SK-N-MC (cell line): ENCODE measurements around the gene SLC39A11.
"Not testable (repeated sequence)": the region's sequence is repeated elsewhere in the genome, so short reads cannot be mapped to it uniquely, and the experiment has no call there.

Source experiments
- DNase-seq: peaks from one replicate; pipeline ENCODE4 v3.0.0-alpha.2; 2011; ENCODE audit warnings: low read depth, low spot score
- H3K27ac ChIP-seq: fragments of 200-600 bp; sonication (generic); 2 replicates; pipeline ENCODE4 v1.5.1; 2016; ENCODE audit warnings: mixed run types
- H3K36me3 ChIP-seq: fragments of 200-600 bp; sonication (generic); 2 replicates; pipeline ENCODE4 v1.6.1; 2017; ENCODE audit warnings: antibody characterized with exemption, low read length, mixed read lengths; ENCODE audit not compliant: insufficient read depth
- H3K4me3 ChIP-seq: fragments of 200-600 bp; sonication (generic); 2 replicates; pipeline ENCODE4 v1.5.1; 2016
- H3K9ac ChIP-seq: fragments of 200-600 bp; sonication (generic); 2 replicates; pipeline ENCODE4 v1.8.0; 2017; ENCODE audit warnings: mixed run types, mixed read lengths; ENCODE audit not compliant: insufficient read length
- H3K9me3 ChIP-seq: fragments of 200-600 bp; sonication (generic); 2 replicates; pipeline ENCODE4 v1.6.1; 2017; ENCODE audit warnings: low read depth, mild to moderate bottlenecking, antibody characterized with exemption, low read length, moderate library complexity, mixed read lengths
- EZH2 ChIP-seq: fragments of 200-600 bp; sonication (generic); IDR thresholded peaks from one replicate; pipeline ENCODE4 v1.6.1; 2017; ENCODE audit warnings: antibody characterized with exemption
- FOXP2 ChIP-seq: optimal IDR thresholded peaks from 2 replicates; pipeline ENCODE3; 2011; ENCODE audit warnings: mild to moderate bottlenecking, moderate library complexity; ENCODE audit not compliant: insufficient read depth; ENCODE audit errors: extremely low read length, control extremely low read depth
- POLR2AphosphoS5 ChIP-seq: IDR thresholded peaks from 2 replicates; pipeline ENCODE4 v1.6.1; 2012; ENCODE audit warnings: mild to moderate bottlenecking, low read depth, low read length, borderline replicate concordance

SLC39A11 gene

DNA sequence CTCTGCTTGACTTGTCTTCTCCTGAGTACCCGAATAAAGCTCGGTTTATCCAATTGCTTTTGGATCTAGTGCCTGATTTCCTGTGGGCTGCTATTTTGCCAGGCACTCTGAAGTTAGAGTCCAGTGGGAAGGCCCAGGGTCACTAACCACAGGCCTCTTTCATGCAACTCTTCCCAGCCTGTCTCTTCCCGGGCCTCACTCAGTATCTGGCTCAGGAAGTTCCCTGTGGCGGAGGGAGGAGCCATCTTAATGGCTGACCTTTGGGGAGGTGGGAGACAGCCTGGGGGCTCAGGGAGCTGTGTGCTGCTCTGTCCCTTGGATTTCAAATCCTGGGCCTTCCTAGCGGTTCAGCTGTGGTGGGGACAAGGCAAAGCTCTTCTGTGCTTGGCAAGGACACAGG is 328.5 kb downstream of the SLC39A11 start:
- no peak for DNase-seq
- Histone ChIP-seq H3K4me3 (no peak overlapping the region), H3K9ac (no peak overlapping the region), H3K9me3 (no peaks in the 10 kb centered on the region), H3K36me3 (no peaks in the 10 kb centered on the region), H3K27ac (no peak overlapping the region)
- no peak for TF ChIP-seq FOXP2
- TF ChIP-seq POLR2AphosphoS5 = no peak
- no peak for TF ChIP-seq EZH2

DNA sequence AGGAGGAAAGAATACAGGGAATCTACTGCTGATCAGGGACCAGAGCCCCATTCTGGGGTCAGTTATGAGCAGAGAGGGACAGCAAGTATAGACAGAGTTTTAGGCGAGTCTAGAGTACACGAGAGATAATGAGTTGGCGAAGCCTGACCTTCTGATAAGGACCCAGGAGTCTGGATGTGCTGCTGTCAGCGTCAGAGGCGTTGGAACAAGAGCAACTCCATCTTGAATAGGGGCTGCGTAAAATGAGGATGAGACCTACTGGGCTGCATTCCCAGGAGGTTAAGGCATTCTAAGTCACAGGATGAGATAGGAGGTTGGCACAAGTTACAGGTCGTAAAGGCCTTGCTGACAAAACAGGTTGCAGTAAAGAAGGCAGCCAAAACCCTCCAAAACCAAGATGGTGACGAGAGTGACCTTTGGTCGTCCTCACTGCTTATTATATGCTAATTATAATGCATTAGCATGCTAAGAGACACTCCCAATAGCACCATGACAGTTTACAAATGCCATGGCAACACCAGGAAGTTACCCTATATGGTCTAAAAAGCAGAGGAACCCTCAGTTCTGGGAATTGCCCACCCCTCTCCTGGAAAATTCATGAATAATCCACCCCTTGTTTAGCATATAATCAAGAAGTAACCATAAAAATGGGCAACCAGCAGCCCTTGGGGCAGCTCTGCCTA is 330.5 kb downstream of the SLC39A11 start:
- not testable (repeated sequence) for H3K27ac ChIP-seq, H3K9me3 ChIP-seq, H3K9ac ChIP-seq, H3K36me3 ChIP-seq, H3K4me3 ChIP-seq, DNase-seq

DNA sequence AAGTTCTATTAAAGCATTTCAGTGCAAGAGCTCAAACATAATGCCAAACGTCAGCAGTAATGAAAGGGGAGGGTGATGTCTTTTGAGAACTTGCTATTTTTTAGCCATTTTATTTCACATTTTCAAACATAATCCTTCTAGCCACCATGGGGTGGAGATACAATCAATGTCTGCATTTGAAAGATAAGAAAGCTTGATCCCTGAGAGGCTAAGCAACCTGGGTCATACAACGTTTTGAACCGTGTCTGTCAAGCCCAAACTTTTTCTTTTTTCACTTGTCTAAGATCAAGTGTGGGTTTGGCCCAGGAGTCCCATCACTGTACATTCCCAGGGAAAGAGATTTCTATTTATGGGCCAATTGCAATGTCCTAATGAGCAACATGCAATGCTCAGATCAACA is 331.1 kb downstream of the SLC39A11 start:
- Histone ChIP-seq H3K27ac (no peak overlapping the region), H3K9me3 (no peaks in the 10 kb centered on the region), H3K36me3 (no peaks in the 10 kb centered on the region), H3K4me3 (no peak overlapping the region), H3K9ac (no peak overlapping the region)
- TF ChIP-seq POLR2AphosphoS5 (no peak), FOXP2 (no peak), EZH2 (no peak)
- no peak for DNase-seq

DNA sequence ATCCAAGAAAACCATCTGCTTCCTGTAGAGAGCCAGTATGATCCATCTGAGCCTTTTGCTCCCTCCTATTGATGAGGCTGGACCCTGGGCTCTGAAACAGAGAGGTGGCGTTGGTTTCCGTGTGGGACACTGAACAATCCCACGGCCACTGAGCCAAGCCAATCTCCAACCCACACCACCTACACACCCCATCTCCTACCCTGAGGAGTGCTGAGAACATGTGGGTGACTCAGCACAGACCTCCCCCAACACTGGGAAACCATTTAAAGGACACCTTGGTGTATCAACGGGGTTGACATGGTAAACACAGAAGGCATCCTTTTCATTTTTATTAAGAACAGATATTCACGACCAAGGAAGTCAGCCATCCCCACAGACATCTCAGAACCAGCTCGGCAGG is 332.1 kb downstream of the SLC39A11 start:
- Histone ChIP-seq H3K9me3 (no peaks in the 10 kb centered on the region), H3K36me3 (no peaks in the 10 kb centered on the region), H3K9ac (no peak overlapping the region), H3K4me3 (no peak overlapping the region), H3K27ac (no peak overlapping the region)
- no peak for TF ChIP-seq FOXP2
- TF ChIP-seq POLR2AphosphoS5 = no peak
- no peak for TF ChIP-seq EZH2
- DNase-seq = no peak

DNA sequence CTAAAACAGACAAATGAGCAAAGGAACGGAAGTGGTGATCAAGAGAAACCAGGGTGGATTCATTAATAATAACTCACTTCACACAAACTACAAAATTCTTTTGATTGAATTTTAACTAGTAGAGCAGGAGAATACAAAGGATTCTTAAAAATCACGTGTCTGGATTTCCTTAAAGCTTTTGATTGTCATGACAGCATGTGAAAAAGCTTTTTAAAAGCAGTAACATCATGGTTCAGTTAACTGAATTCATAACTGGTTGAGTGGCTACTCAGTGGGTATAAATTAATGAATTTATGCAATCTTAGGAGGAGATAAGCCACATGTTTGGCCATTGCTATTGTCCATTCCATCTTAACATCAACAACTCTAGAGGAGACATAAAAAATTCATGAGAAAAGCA is 333.2 kb downstream of the SLC39A11 start:
- H3K9ac ChIP-seq = no peak overlapping the region
- TF ChIP-seq FOXP2 = no peak
- no peak for TF ChIP-seq POLR2AphosphoS5
- TF ChIP-seq EZH2 = no peak
- H3K4me3 ChIP-seq = no peak overlapping the region
- H3K36me3 ChIP-seq = no peaks in the 10 kb centered on the region
- H3K27ac ChIP-seq = no peak overlapping the region
- H3K9me3 ChIP-seq = no peaks in the 10 kb centered on the region
- no peak for DNase-seq

- no peaks in the 10 kb centered on the region for H3K36me3 ChIP-seq
- no peak overlapping the region for H3K4me3 ChIP-seq
- H3K27ac ChIP-seq = no peak overlapping the region
- H3K9ac ChIP-seq = no peak overlapping the region
- H3K9me3 ChIP-seq = no peaks in the 10 kb centered on the region
- TF ChIP-seq EZH2 (no peak), FOXP2 (no peak), POLR2AphosphoS5 (no peak)
- DNase-seq = no peak
These were observed 336.2 kb downstream of the SLC39A11 start for GRCh38 chr17:72756256-72756655.

DNA sequence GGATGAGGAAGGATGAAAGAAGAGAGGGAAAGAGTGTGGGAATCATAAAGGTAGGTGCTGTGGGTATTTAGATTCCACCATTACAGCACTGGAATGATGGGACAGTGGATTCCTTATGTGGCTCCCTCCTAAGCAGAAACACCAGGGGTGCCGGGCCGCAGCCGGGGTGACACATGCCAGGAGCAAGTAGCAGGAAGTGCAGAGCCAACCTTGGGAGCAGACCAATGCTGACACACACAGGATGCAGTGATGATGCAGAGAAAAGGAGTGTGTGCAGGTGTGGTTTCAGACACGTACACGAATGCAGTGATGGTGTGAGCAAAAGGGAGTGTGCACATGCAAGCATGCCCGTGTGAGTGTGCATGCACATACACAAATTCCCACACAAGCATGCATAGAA is 338.0 kb downstream of the SLC39A11 start:
- Histone ChIP-seq H3K9me3 (no peaks in the 10 kb centered on the region), H3K36me3 (no peaks in the 10 kb centered on the region), H3K9ac (no peak overlapping the region), H3K27ac (no peak overlapping the region), H3K4me3 (no peak overlapping the region)
- TF ChIP-seq EZH2 (no peak), FOXP2 (no peak), POLR2AphosphoS5 (no peak)
- DNase-seq = no peak

DNA sequence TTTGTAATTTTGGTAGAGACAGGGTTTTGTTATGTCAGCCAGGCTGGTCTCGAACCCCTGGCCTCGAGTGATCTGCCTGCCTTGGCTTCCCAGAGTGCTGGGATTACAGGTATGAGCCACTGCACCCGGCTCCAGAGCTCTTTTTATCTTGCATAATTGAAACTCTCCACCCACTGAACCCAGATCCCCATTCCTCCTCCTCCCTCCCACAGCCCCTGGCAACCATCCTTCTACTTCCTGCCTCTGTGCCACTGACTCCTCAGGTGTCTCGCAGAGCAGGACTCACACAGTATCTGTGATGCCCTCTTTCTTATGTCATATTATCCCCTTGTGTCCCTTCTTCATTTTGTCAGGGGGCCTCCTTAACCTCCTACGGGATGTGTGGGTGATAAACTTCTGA is 340.7 kb downstream of the SLC39A11 start:
- no peaks in the 10 kb centered on the region for H3K36me3 ChIP-seq
- no peak overlapping the region for H3K27ac ChIP-seq
- no peak overlapping the region for H3K4me3 ChIP-seq
- H3K9ac ChIP-seq = no peak overlapping the region
- TF ChIP-seq POLR2AphosphoS5 = no peak
- no peak for TF ChIP-seq EZH2
- TF ChIP-seq FOXP2 = no peak
- no peak for DNase-seq
- H3K9me3 ChIP-seq = no peaks in the 10 kb centered on the region

DNA sequence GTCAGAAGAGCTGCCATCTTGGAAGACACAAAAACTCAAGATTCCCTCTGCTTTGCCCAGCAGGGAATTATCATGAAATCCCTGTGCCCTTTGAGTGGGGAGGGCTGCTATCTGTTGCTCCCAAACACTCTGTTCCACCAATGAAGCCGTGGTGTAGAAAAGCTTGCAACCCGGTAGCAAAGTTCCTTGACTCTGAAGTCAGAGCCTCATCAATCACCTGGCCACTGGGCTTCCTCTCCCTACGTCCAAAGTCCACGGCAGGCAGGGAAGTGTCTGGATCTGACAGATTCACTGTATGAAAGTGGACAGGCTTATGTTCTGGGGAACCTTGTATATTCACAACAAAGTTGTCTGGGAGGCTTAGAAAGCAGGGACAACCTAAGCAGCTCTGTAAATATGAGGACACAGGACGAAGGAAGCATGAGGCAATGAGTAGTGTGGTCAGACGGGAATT is 343.3 kb downstream of the SLC39A11 start:
- Histone ChIP-seq H3K9ac (no peak overlapping the region), H3K27ac (no peak overlapping the region), H3K4me3 (no peak overlapping the region), H3K9me3 (no peaks in the 10 kb centered on the region), H3K36me3 (no peaks in the 10 kb centered on the region)
- DNase-seq = no peak
- TF ChIP-seq EZH2 = no peak
- TF ChIP-seq FOXP2 = no peak
- no peak for TF ChIP-seq POLR2AphosphoS5

GRCh38 chr17:72747501-72747900 is 345.0 kb downstream of the SLC39A11 start:
- TF ChIP-seq EZH2 (no peak), FOXP2 (no peak), POLR2AphosphoS5 (no peak)
- Histone ChIP-seq H3K27ac (no peak overlapping the region), H3K4me3 (no peak overlapping the region), H3K36me3 (no peaks in the 10 kb centered on the region), H3K9ac (no peak overlapping the region), H3K9me3 (no peaks in the 10 kb centered on the region)
- DNase-seq = no peak
